Breast epithelium (tissue), 3 donors: ENCODE measurements around the gene OAS2.

Source experiments
- POLR2A ChIP-seq: fragments of 450-650 bp; IDR thresholded peaks from one replicate; pipeline ENCODE4 v1.6.1; 2016; ENCODE audit warnings: antibody characterized with exemption, mild to moderate bottlenecking, moderate library complexity
- POLR2AphosphoS5 ChIP-seq, 3 donors: sonication (generic); formaldehyde crosslinking; IDR thresholded peaks; one replicate each; pipeline ENCODE4 v1.6.1; 2017; ENCODE audit warnings: antibody characterized with exemption in 3 of 3
- TF ChIP-seq, protein P1 (sequence below), 3 donors: fragments of 450-650 bp; IDR thresholded peaks; one replicate each; pipeline ENCODE4 v1.5.1; 2016 to 2017; ENCODE audit warnings: antibody characterized with exemption in 3 of 3, mild to moderate bottlenecking in 3 of 3, moderate library complexity in 3 of 3

DNA sequence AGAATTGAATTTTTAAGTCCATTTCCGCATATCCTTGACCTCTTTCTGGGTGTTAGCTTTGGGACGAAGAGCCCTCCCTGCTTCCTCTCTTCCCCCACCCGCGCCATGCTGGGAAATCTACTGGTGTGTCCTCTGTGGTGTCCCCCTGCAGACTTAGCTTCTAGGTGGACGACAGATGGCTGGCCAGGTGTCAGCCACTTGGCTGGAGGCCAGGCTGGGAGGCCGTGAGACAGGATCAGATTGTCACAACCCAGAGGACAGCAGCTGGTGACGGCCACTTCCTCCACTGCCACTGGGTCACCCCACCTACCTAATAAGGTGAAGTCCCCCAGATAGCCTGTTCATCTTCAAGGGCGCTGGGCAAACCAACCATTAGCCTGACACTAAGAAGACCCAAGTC lies 64.9 kb downstream of the OAS2 start:
- TF ChIP-seq, protein P1, sequence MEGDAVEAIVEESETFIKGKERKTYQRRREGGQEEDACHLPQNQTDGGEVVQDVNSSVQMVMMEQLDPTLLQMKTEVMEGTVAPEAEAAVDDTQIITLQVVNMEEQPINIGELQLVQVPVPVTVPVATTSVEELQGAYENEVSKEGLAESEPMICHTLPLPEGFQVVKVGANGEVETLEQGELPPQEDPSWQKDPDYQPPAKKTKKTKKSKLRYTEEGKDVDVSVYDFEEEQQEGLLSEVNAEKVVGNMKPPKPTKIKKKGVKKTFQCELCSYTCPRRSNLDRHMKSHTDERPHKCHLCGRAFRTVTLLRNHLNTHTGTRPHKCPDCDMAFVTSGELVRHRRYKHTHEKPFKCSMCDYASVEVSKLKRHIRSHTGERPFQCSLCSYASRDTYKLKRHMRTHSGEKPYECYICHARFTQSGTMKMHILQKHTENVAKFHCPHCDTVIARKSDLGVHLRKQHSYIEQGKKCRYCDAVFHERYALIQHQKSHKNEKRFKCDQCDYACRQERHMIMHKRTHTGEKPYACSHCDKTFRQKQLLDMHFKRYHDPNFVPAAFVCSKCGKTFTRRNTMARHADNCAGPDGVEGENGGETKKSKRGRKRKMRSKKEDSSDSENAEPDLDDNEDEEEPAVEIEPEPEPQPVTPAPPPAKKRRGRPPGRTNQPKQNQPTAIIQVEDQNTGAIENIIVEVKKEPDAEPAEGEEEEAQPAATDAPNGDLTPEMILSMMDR (IDR thresholded peaks at IDR 0.05), result no peak
- TF ChIP-seq POLR2A (no peak), POLR2AphosphoS5 (IDR thresholded peaks at IDR 0.05) (no peak)
